Measurements from ENCODE around the gene UBXN10. TPM values are rescaled to one million over a fixed set of nuclear protein-coding genes. Genes with fewer than 3 reads are reported as not detected.

The UBXN10 gene
- total and polyA plus RNA-seq, 2 of the 13 experiments (the other 11 are each of a cell fraction or from before 2014, with no cell fraction given) = 0.04 to 0.05 TPM

GRCh38 chr1:20188455-20188817 is 2.5 kb downstream of the UBXN10 start (continued):
- TF ChIP-seq PRDM10 (CRISPR knock-in tag; IDR thresholded peaks at IDR 0.05; ENCODE audit: low read depth) = no peak

GRCh38 chr1:20189664-20190063 is 3.8 kb downstream of the UBXN10 start:
- in situ Hi-C loops (cut with HindIII; ENCODE audit: extremely low pct_ligation_motif_present, low pct_unique_long_range_greater_than_20kb) (loop anchor here (10.0 kb wide), 1 partner anchor 215 kb away; the partner anchor contains the start of gene PLA2G2A), intact Hi-C loops (cut with micrococcal nuclease; ENCODE audit: unreplicated experiment) (no loop called here)
- no peaks in the 10 kb centered on the region for H4K20me1 ChIP-seq (ENCODE audit: insufficient read depth, low read length)
- no peaks in the 10 kb centered on the region for H3K79me2 ChIP-seq (ENCODE audit: insufficient read depth, low read length)
- H3K27ac ChIP-seq (ENCODE audit: extremely low read length, insufficient read depth, low read length) = no peak overlapping the region
- WGBS (ENCODE audit: low lambda C conversion rate) = 44% methylated on average over 4 of the region's 4 CpGs
- no peaks in the 10 kb centered on the region for H3K9me3 ChIP-seq (ENCODE audit: low read length)
- no peaks in the 10 kb centered on the region for H3K36me3 ChIP-seq (replicated peaks in 1 of 2; ENCODE audit: control insufficient read depth in 1 of 2, insufficient read depth in 2 of 2, low read length in 2 of 2)
- TF ChIP-seq ZNF768 (CRISPR knock-in tag; IDR thresholded peaks at IDR 0.05) (peak; percentile 64; the same call in 1 of the 2 replicates), TFDP1 (CRISPR knock-in tag; IDR thresholded peaks at IDR 0.05; ENCODE audit: borderline replicate concordance) (no peak)
- no peak for ATAC-seq
- H3K9ac ChIP-seq (ENCODE audit: insufficient read depth, low read depth, low read length) = no peak overlapping the region
- CTCF ChIA-PET (ENCODE audit: low intra/inter-chr PET ratio, low total read pairs) = no interaction called here
- FAIRE-seq = no peak
- H3K4me3 ChIP-seq (replicated peaks in 1 of 3; ENCODE audit: insufficient read depth in 1 of 3, low read depth in 2 of 3, low read length in 3 of 3) = no peak overlapping the region
- peaks cover 2 to 54% of the 10 kb centered on the region in 2 experiments; a peak in 4 of 5 replicates for H3K27me3 ChIP-seq (ENCODE audit: control insufficient read depth in 1 of 2, insufficient read depth in 2 of 2, low read length in 2 of 2)
- H3K4me1 ChIP-seq (ENCODE audit: insufficient read depth, low read length) = peaks cover 19% of the 10 kb centered on the region
- no peak overlapping the region for H2AFZ ChIP-seq (ENCODE audit: low read length)
- BruUV-seq (replicated peaks) = no TSS peak
- no peak overlapping the region for H3K4me2 ChIP-seq (ENCODE audit: low read depth, low read length)
- POLR2A ChIA-PET = no interaction called here
- DNase-seq (ENCODE audit: low spot score) = no peak
